ENCODE results near the gene PHKA2. TPM values are rescaled to one million over a fixed set of nuclear protein-coding genes. Genes with fewer than 3 reads are reported as not detected.

PHKA2 gene
- total and polyA plus RNA-seq, 10 of the 15 experiments (the other 5 are each of a cell fraction or from before 2014, with no cell fraction given): 1.4 to 25.6 (median 15.4) TPM

DNA sequence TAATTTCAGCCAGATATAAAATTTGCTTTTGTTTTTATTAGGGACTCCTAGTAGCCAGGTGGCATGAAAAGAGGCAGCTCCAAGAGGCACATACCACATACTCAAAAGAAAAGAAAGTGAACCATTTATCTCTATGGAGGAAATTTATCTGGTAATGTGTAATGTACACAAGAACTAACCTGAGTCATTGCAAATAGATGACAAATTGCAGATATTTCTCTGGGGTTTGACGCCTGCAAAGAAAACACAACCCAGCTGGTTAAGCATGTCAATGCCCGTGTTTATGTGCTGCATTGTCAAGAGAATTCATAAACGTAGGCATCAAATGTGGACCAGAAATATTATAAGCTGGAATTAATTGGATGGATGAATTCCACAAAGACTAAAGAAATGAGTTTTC is 46.9 kb upstream of the PHKA2 start (continued):
- TF ChIP-seq, protein P1, sequence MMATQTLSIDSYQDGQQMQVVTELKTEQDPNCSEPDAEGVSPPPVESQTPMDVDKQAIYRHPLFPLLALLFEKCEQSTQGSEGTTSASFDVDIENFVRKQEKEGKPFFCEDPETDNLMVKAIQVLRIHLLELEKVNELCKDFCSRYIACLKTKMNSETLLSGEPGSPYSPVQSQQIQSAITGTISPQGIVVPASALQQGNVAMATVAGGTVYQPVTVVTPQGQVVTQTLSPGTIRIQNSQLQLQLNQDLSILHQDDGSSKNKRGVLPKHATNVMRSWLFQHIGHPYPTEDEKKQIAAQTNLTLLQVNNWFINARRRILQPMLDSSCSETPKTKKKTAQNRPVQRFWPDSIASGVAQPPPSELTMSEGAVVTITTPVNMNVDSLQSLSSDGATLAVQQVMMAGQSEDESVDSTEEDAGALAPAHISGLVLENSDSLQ (IDR thresholded peaks at IDR 0.05): no peak
- TF ChIP-seq CHD2 (IDR thresholded peaks at IDR 0.05; ENCODE audit: borderline replicate concordance, low read depth, low read length) (no peak), ETV6 (conservative IDR thresholded peaks at IDR 0.05 in 1 of 2, IDR thresholded peaks at IDR 0.05 in 1 of 2; ENCODE audit: borderline replicate concordance in 1 of 2, low read depth in 1 of 2) (no peak), SREBF2 (IDR thresholded peaks at IDR 0.05; ENCODE audit: low read length) (no peak), ZNF274 (IDR thresholded peaks at IDR 0.05; ENCODE audit: insufficient read depth, insufficient read length) (no peak), SMARCA5 (IDR thresholded peaks at IDR 0.05) (no peak), CBX3 (IDR thresholded peaks at IDR 0.05; ENCODE audit: borderline replicate concordance, low read depth) (no peak)

DNA sequence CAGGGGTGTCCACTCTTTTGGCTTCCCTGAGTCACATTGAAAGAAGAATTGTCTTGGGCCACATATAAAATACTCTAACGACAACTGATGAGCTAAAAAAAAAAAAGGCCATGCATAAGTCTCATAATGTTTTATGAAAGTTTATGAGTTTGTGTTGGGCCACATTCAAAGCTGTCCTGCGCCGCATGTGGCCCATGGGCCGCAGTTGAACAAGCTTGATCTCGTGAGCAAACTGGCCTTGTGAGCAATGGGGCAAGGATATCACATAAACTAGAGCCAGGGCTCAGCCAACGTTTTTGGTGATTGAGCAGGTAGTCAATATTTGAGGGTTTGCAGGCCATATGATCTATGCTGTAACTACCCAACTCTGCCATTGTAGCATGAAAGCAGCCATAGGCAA is 44.6 kb upstream of the PHKA2 start:
- ATAC-seq: no peak
- Histone ChIP-seq H3K9ac (ENCODE audit: control insufficient read depth, insufficient read depth, low read length) (no peak overlapping the region), H3K4me1 (ENCODE audit: control insufficient read depth, insufficient read depth, low read length) (no peaks in the 10 kb centered on the region), H4K20me1 (ENCODE audit: control insufficient read depth, insufficient read depth) (no peaks in the 10 kb centered on the region), H3K4me2 (ENCODE audit: control insufficient read depth, insufficient read depth) (no peak overlapping the region), H3K36me3 (ENCODE audit: control insufficient read depth in 2 of 2, insufficient read depth in 2 of 2, low read length in 1 of 2) (no peaks in the 10 kb centered on the region), H3K27ac (ENCODE audit: control insufficient read depth, insufficient read depth) (no peak overlapping the region), H2AFZ (ENCODE audit: control insufficient read depth, low read depth, low read length) (no peak overlapping the region), H3K27me3 (replicated peaks in 1 of 2; ENCODE audit: control insufficient read depth in 2 of 2, insufficient read depth in 2 of 2, low read length in 1 of 2) (no peaks in the 10 kb centered on the region), H3K4me3 (no peak overlapping the region), H3K79me2 (ENCODE audit: control insufficient read depth, insufficient read depth, low read length) (no peaks in the 10 kb centered on the region), H3K9me3 (replicated peaks; ENCODE audit: control insufficient read depth, insufficient read depth, low read length) (no peaks in the 10 kb centered on the region)
- ChIA-PET SMC1A (ENCODE audit: uncharacterized antibody, unreplicated experiment) (interaction anchor here (1.0 kb wide), 1 partner anchor 11 kb away, joined by 3 read pairs; no protein-coding TSS in a partner anchor), POLR2A (no interaction called here), RAD21 (ENCODE audit: unreplicated experiment) (interaction anchor here (1.0 kb wide), 1 partner anchor 306 kb away, joined by 3 read pairs; no protein-coding TSS in a partner anchor), CTCF (interaction anchor here (1.0 kb wide), 1 partner anchor 12 kb away, joined by 5 read pairs; no protein-coding TSS in a partner anchor)
- 39% methylated on average over 6 of the region's 6 CpGs for WGBS (ENCODE audit: insufficient coverage, insufficient replicate concordance, low lambda C conversion rate, missing lambda C conversion rate)
- no peak for FAIRE-seq
- no peak for DNase-seq (ENCODE audit: low read depth, low spot score)
- intact Hi-C loops (cut with micrococcal nuclease; ENCODE audit: unreplicated experiment) (no loop called here), in situ Hi-C loops (cut with MboI) (no loop called here)
- no TSS peak for BruUV-seq (replicated peaks)
- TF ChIP-seq, protein P2, sequence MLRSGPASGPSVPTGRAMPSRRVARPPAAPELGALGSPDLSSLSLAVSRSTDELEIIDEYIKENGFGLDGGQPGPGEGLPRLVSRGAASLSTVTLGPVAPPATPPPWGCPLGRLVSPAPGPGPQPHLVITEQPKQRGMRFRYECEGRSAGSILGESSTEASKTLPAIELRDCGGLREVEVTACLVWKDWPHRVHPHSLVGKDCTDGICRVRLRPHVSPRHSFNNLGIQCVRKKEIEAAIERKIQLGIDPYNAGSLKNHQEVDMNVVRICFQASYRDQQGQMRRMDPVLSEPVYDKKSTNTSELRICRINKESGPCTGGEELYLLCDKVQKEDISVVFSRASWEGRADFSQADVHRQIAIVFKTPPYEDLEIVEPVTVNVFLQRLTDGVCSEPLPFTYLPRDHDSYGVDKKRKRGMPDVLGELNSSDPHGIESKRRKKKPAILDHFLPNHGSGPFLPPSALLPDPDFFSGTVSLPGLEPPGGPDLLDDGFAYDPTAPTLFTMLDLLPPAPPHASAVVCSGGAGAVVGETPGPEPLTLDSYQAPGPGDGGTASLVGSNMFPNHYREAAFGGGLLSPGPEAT (IDR thresholded peaks at IDR 0.05; ENCODE audit: low read depth): no peak
- TF ChIP-seq YBX1 (IDR thresholded peaks at IDR 0.05) (no peak), ZZZ3 (IDR thresholded peaks at IDR 0.05; ENCODE audit: control insufficient read depth, insufficient read length, low read depth) (no peak), LARP7 (IDR thresholded peaks at IDR 0.05) (no peak), SUZ12 (IDR thresholded peaks at IDR 0.05; ENCODE audit: unreplicated experiment) (no peak), ZNF217 (IDR thresholded peaks at IDR 0.05) (no peak)
- TF ChIP-seq, protein P3, sequence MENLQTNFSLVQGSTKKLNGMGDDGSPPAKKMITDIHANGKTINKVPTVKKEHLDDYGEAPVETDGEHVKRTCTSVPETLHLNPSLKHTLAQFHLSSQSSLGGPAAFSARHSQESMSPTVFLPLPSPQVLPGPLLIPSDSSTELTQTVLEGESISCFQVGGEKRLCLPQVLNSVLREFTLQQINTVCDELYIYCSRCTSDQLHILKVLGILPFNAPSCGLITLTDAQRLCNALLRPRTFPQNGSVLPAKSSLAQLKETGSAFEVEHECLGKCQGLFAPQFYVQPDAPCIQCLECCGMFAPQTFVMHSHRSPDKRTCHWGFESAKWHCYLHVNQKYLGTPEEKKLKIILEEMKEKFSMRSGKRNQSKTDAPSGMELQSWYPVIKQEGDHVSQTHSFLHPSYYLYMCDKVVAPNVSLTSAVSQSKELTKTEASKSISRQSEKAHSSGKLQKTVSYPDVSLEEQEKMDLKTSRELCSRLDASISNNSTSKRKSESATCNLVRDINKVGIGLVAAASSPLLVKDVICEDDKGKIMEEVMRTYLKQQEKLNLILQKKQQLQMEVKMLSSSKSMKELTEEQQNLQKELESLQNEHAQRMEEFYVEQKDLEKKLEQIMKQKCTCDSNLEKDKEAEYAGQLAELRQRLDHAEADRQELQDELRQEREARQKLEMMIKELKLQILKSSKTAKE (IDR thresholded peaks at IDR 0.05; ENCODE audit: low read depth, poor library complexity, severe bottlenecking): no peak

Measured in GM12878 (cell line).